HG02852 (cell line): ENCODE results near the gene PGBD5.

ENCODE experiments used
- ATAC-seq: cut with Tn5 transposase; IDR thresholded peaks from one replicate; pipeline ENCODE4 v1.9.1; 2021; ENCODE audit warnings: mild to moderate bottlenecking, moderate library complexity; ENCODE audit not compliant: unreplicated experiment

PGBD5 gene

GRCh38 chr1:230377851-230378250 is 48.3 kb downstream of the PGBD5 start:
- no peak for ATAC-seq

- no peak for ATAC-seq
Measured at GRCh38 chr1:230377324-230377723, 48.8 kb downstream of the PGBD5 start.

- ATAC-seq: no peak
Measured at GRCh38 chr1:230376296-230376695, 49.8 kb downstream of the PGBD5 start.

- ATAC-seq: no peak
Measured at GRCh38 chr1:230375780-230376179, 50.4 kb downstream of the PGBD5 start.

- no peak for ATAC-seq
Measured at GRCh38 chr1:230375147-230375546, 51.0 kb downstream of the PGBD5 start.

GRCh38 chr1:230371923-230372703 is 54.0 kb downstream of the PGBD5 start:
- no peak for ATAC-seq

- ATAC-seq: no peak
Measured at GRCh38 chr1:230370109-230370508, 56.0 kb downstream of the PGBD5 start.

- ATAC-seq: no peak
Measured at GRCh38 chr1:230368871-230369270, 57.3 kb downstream of the PGBD5 start.

- no peak for ATAC-seq
Measured at GRCh38 chr1:230368363-230368762, 57.8 kb downstream of the PGBD5 start.

- no peak for ATAC-seq
Measured at GRCh38 chr1:230366504-230366915, 59.6 kb downstream of the PGBD5 start.

- no peak for ATAC-seq
Measured at GRCh38 chr1:230365723-230366307, 60.3 kb downstream of the PGBD5 start.

- no peak for ATAC-seq
Measured at GRCh38 chr1:230362949-230363348, 63.2 kb downstream of the PGBD5 start.

- no peak for ATAC-seq
Measured at GRCh38 chr1:230361941-230362340, 64.2 kb downstream of the PGBD5 start.

GRCh38 chr1:230359992-230360668 is 66.0 kb downstream of the PGBD5 start:
- no peak for ATAC-seq

- ATAC-seq: no peak
Measured at GRCh38 chr1:230356869-230357794, 69.0 kb downstream of the PGBD5 start.

- no peak for ATAC-seq
Measured at GRCh38 chr1:230356190-230356589, 69.9 kb downstream of the PGBD5 start.

- no peak for ATAC-seq
Measured at GRCh38 chr1:230355594-230355993, 70.5 kb downstream of the PGBD5 start.

GRCh38 chr1:230355128-230355527 is 71.0 kb downstream of the PGBD5 start:
- no peak for ATAC-seq

GRCh38 chr1:230354005-230354404 is 72.1 kb downstream of the PGBD5 start:
- ATAC-seq: no peak

- ATAC-seq: no peak
Measured at GRCh38 chr1:230352537-230352936, 73.6 kb downstream of the PGBD5 start.

GRCh38 chr1:230351983-230352382 is 74.1 kb downstream of the PGBD5 start:
- ATAC-seq: no peak
